Mesenchymal stem cell (in vitro differentiated cells and primary cell): Measurements from ENCODE around the gene WWP2.

ENCODE experiments used
- DNase-seq: peaks from one replicate; pipeline ENCODE4 v3.0.0-alpha.2; 2013
- H2AFZ ChIP-seq: one replicate; pipeline ENCODE4 v1.6.1; 2013; ENCODE audit warnings: low read depth, mild to moderate bottlenecking, control low read depth, inconsistent platforms, low read length, moderate library complexity
- H2AK5ac ChIP-seq: 2 replicates; pipeline ENCODE4 v1.6.1; 2013; ENCODE audit warnings: low read length, moderate library complexity, mild to moderate bottlenecking, inconsistent platforms; ENCODE audit not compliant: severe bottlenecking
- H2BK120ac ChIP-seq: one replicate; pipeline ENCODE4 v1.6.1; 2013; ENCODE audit warnings: low read depth, mild to moderate bottlenecking, inconsistent platforms, low read length, moderate library complexity
- H2BK12ac ChIP-seq, 2 experiments: one replicate each; pipeline ENCODE4 v1.6.1; 2013; ENCODE audit warnings: inconsistent platforms in 2 of 2, low read length in 2 of 2, mild to moderate bottlenecking in 2 of 2, moderate library complexity in 2 of 2, control low read depth in 1 of 2
- H2BK15ac ChIP-seq: one replicate; pipeline ENCODE4 v1.6.1; 2013; ENCODE audit warnings: mild to moderate bottlenecking, low read depth, inconsistent platforms; ENCODE audit not compliant: poor library complexity, severe bottlenecking
- H2BK5ac ChIP-seq: 2 replicates; pipeline ENCODE4 v1.6.1; 2013; ENCODE audit warnings: low read depth, mild to moderate bottlenecking, low read length, control low read depth, inconsistent platforms; ENCODE audit not compliant: poor library complexity, severe bottlenecking
- H3K14ac ChIP-seq, 2 experiments: one replicate each; pipeline ENCODE4 v1.6.1; 2013; ENCODE audit warnings: inconsistent platforms in 2 of 2, low read length in 2 of 2, control low read depth in 1 of 2, mild to moderate bottlenecking in 1 of 2, moderate library complexity in 1 of 2
- H3K18ac ChIP-seq, 2 experiments: one replicate each; pipeline ENCODE4 v1.6.1; 2013; ENCODE audit warnings: inconsistent platforms in 2 of 2, low read length in 2 of 2, control low read depth in 1 of 2, low read depth in 1 of 2, mild to moderate bottlenecking in 1 of 2
- H3K23ac ChIP-seq, 2 experiments: one replicate each; pipeline ENCODE4 v1.6.1; 2013; ENCODE audit warnings: inconsistent platforms in 2 of 2, low read length in 2 of 2, mild to moderate bottlenecking in 2 of 2, moderate library complexity in 2 of 2, control low read depth in 1 of 2
- H3K27ac ChIP-seq: 2 replicates; pipeline ENCODE4 v1.5.1; 2013; ENCODE audit warnings: mild to moderate bottlenecking, moderate library complexity, low read length, control low read depth, inconsistent platforms; ENCODE audit not compliant: poor library complexity, severe bottlenecking
- H3K27me3 ChIP-seq, 2 experiments: 2 replicates each; pipeline versions ENCODE4 v1.6.1 to v1.7.0; 2013; ENCODE audit warnings: low read length in 2 of 2, mild to moderate bottlenecking in 2 of 2, moderate library complexity in 2 of 2, control low read depth in 1 of 2, inconsistent platforms in 1 of 2; ENCODE audit not compliant: control insufficient read depth in 1 of 2, insufficient read depth in 1 of 2
- H3K36me3 ChIP-seq, 2 experiments: 2 replicates each; pipeline versions ENCODE4 v1.6.1 to v1.7.0; 2013; ENCODE audit warnings: low read length in 2 of 2, control low read depth in 1 of 2, inconsistent platforms in 1 of 2, low read depth in 1 of 2, mild to moderate bottlenecking in 1 of 2; ENCODE audit not compliant: insufficient read depth in 2 of 2, control insufficient read depth in 1 of 2
- H3K4ac ChIP-seq, 2 experiments: one replicate each; pipeline ENCODE4 v1.6.1; 2013; ENCODE audit warnings: inconsistent platforms in 2 of 2, low read length in 2 of 2, mild to moderate bottlenecking in 2 of 2, moderate library complexity in 2 of 2, control low read depth in 1 of 2, low read depth in 1 of 2
- H3K4me1 ChIP-seq: 2 replicates; pipeline ENCODE4 v1.6.1; 2013; ENCODE audit warnings: low read depth, low read length, control low read depth; ENCODE audit not compliant: control insufficient read depth, insufficient read depth
- H3K4me2 ChIP-seq: 2 replicates; pipeline ENCODE4 v1.6.1; 2013; ENCODE audit warnings: low read length, mild to moderate bottlenecking, inconsistent platforms; ENCODE audit not compliant: poor library complexity, severe bottlenecking
- H3K4me3 ChIP-seq, 2 experiments: 2 replicates each; pipeline versions ENCODE4 v1.5.1 to v1.7.0; 2013; ENCODE audit warnings: low read length in 2 of 2, mild to moderate bottlenecking in 2 of 2, control low read depth in 1 of 2, low read depth in 1 of 2; ENCODE audit not compliant: insufficient read depth in 1 of 2
- H3K79me1 ChIP-seq: replicated peaks from 2 replicates; pipeline ENCODE4 v1.6.1; 2013; ENCODE audit warnings: mild to moderate bottlenecking, control low read depth, low read length, inconsistent platforms; ENCODE audit not compliant: poor library complexity, severe bottlenecking
- H3K9ac ChIP-seq: 2 replicates; pipeline ENCODE4 v1.7.0; 2013; ENCODE audit warnings: mild to moderate bottlenecking, low read length, moderate library complexity
- H3K9me3 ChIP-seq: 2 replicates; pipeline ENCODE4 v1.7.0; 2013; ENCODE audit warnings: mild to moderate bottlenecking, low read length; ENCODE audit not compliant: control insufficient read depth
- H4K8ac ChIP-seq: one replicate; pipeline ENCODE4 v1.6.1; 2013; ENCODE audit warnings: inconsistent platforms, mild to moderate bottlenecking, low read length, moderate library complexity
- H4K91ac ChIP-seq: one replicate; pipeline ENCODE4 v1.6.1; 2013; ENCODE audit warnings: mild to moderate bottlenecking, low read length, inconsistent platforms
- WGBS: methylation state at CpG from one replicate; pipeline ENCODE4 v1.1.7; 2013; ENCODE audit warnings: mixed read lengths; 5-methylcytosine and 5-hydroxymethylcytosine counted together

WWP2 gene

DNA sequence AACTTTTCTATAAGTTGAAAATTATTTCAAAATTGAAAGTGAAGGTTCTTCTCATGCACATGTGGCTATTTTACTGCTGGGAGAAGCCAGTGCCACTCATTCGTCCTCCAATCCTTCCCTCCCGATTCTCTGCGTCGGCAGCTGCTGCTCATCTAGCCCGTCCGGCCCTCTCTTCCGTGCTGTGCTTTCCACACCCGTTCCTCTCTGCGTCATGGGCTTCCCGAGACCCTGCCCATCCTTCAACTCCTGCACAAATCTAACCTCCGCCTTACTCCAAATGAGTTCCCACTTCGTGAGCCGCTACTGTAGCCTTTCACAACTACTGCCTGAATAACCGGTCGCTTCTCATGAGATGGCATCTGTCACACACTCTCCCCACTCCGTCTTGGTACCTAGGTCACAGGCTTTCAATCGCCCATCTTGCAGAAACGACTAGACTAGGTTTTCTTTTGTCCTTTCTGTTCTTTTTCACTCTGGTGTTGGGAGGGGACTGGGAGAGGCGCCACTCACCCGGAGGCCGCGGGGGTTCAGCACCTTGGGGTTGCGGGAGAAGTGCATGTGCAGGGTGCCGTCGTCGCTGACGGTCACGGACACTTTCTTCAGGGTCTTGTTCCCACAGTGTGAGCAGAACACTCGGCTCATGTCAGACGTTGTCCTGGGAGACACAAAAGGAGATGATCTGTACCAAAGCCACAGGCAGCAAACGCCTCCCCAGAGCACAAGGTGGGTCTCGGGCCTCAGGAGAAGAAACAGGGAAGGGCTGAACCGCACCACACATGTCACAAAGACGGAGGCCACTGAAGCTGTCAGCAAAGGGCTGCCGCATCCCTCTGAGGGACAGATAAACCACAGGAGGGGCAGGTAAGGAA, 17.5 kb upstream of the WWP2 start:
- Histone ChIP-seq H3K9ac (no peak overlapping the region), H2AK5ac (no peak overlapping the region), H3K4me3 (no peak overlapping the region), H3K9me3 (no peaks in the 10 kb centered on the region), H4K8ac (no peak overlapping the region), H3K27me3 (no peaks in the 10 kb centered on the region), H3K18ac (no peak overlapping the region), H3K36me3 (peaks cover 71 to 91% of the 10 kb centered on the region in 2 experiments), H2BK120ac (no peak overlapping the region), H2BK12ac (no peak overlapping the region), H2AFZ (no peak overlapping the region), H3K79me1 (peaks cover 18% of the 10 kb centered on the region), H3K4ac (no peak overlapping the region), H2BK15ac (no peak overlapping the region), H2BK5ac (no peak overlapping the region), H3K4me2 (no peak overlapping the region), H3K14ac (no peak overlapping the region), H4K91ac (no peak overlapping the region), H3K4me1 (peaks cover 9% of the 10 kb centered on the region), H3K23ac (no peak overlapping the region), H3K27ac (no peak overlapping the region)
- WGBS: 97% methylated on average over 35 of the region's 35 CpGs
- no peak for DNase-seq

DNA sequence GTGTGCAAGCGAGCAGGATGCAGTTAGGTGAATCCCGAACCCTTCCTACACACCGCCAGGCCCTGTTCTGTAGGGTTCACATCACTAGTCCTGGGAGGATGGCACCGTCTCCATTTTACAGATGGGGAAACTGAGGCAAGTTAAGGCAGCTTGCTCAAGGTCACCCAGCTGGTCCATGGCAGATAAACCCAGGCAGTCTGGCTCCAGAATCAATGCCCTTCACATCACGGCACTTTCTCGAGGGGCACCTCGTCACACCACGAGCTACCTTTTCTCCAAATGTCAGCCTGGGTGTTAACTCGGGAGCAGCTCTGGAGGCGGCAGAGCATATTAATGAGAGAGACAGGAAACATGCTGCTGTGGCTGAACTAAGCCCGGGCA, 16.9 kb upstream of the WWP2 start:
- Histone ChIP-seq H3K27me3 (no peaks in the 10 kb centered on the region), H2BK12ac (no peak overlapping the region), H3K14ac (no peak overlapping the region), H3K36me3 (peaks cover 69 to 89% of the 10 kb centered on the region in 2 experiments), H2BK15ac (no peak overlapping the region), H3K9ac (no peak overlapping the region), H4K8ac (no peak overlapping the region), H3K4me3 (no peak overlapping the region), H2BK5ac (no peak overlapping the region), H2AK5ac (no peak overlapping the region), H3K27ac (no peak overlapping the region), H4K91ac (no peak overlapping the region), H3K4ac (no peak overlapping the region), H3K79me1 (peaks cover 18% of the 10 kb centered on the region), H3K4me1 (peaks cover 9% of the 10 kb centered on the region), H2AFZ (no peak overlapping the region), H3K18ac (no peak overlapping the region), H3K9me3 (no peaks in the 10 kb centered on the region), H2BK120ac (no peak overlapping the region), H3K4me2 (no peak overlapping the region), H3K23ac (no peak overlapping the region)
- DNase-seq: no peak
- WGBS: over 99% methylated on average over 11 of the region's 11 CpGs

DNA sequence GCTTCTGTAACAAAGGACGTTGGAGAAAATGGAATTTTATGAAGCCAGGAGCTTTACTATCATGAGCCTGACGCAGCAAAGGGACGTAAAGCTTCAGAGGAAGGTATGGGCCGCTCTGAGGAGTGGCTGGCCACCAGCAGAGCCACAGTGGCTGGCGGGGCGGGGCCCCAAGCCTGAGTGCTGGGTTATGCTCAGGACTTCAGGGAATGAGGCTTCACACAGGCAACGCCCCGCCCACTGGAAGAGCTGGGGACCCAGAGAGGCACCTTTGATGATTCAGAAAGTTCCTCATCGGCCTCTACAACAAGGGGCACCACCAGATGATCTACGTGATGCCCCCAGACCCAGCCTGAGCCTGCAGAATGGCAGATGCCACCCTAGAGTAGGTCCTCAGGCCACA, 16.2 kb upstream of the WWP2 start:
- no peak overlapping the region for H3K4me3 ChIP-seq
- H3K27me3 ChIP-seq: no peaks in the 10 kb centered on the region
- H2BK15ac ChIP-seq: no peak overlapping the region
- H3K9ac ChIP-seq: no peak overlapping the region
- no peak overlapping the region for H2BK5ac ChIP-seq
- H3K23ac ChIP-seq: no peak overlapping the region
- no peak overlapping the region for H2BK12ac ChIP-seq
- H3K9me3 ChIP-seq: no peaks in the 10 kb centered on the region
- WGBS: 86% methylated on average over 10 of the region's 10 CpGs
- no peak overlapping the region for H4K8ac ChIP-seq
- H2BK120ac ChIP-seq: no peak overlapping the region
- H3K36me3 ChIP-seq: peaks cover 68 to 92% of the 10 kb centered on the region in 2 experiments
- no peak overlapping the region for H3K4me2 ChIP-seq
- DNase-seq: no peak
- H3K79me1 ChIP-seq: peaks cover 17% of the 10 kb centered on the region
- no peak overlapping the region for H3K18ac ChIP-seq
- no peak overlapping the region for H3K14ac ChIP-seq
- H2AFZ ChIP-seq: no peak overlapping the region
- no peak overlapping the region for H3K27ac ChIP-seq
- H2AK5ac ChIP-seq: no peak overlapping the region
- no peak overlapping the region for H4K91ac ChIP-seq
- peaks cover 9% of the 10 kb centered on the region for H3K4me1 ChIP-seq
- H3K4ac ChIP-seq: no peak overlapping the region

DNA sequence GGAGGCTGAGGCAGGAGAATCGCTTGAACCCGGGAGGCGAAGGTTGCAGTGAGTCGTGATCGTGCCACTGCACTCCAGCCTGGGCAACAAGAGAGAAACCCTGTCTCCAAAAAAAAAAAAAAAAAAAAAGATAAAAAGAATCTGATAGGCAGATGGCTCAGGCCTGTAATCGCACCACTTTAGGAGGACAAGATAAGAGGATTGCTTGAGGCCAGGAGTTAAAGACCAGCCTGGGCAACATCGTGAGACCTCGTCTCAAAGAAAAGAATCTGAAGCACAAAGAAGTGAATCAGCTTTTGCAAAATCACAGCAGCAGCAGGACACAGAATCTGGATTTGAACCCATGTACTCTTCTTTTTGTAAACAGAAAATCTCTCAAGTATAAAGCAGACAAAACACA, 15.0 kb upstream of the WWP2 start:
- Histone ChIP-seq H2AFZ (no peak overlapping the region), H3K79me1 (peaks cover 21% of the 10 kb centered on the region), H2BK12ac (no peak overlapping the region)

More for the DNA sequence above, 15.0 kb upstream of the WWP2 start:
- H3K18ac ChIP-seq: no peak overlapping the region
- H2AK5ac ChIP-seq: no peak overlapping the region
- H3K4me1 ChIP-seq: peaks cover 5% of the 10 kb centered on the region
- no peak overlapping the region for H3K23ac ChIP-seq
- H3K4ac ChIP-seq: no peak overlapping the region
- no peaks in the 10 kb centered on the region for H3K9me3 ChIP-seq
- no peak overlapping the region for H3K4me3 ChIP-seq
- no peaks in the 10 kb centered on the region for H3K27me3 ChIP-seq
- H2BK5ac ChIP-seq: no peak overlapping the region
- no peak overlapping the region for H3K27ac ChIP-seq
- H3K9ac ChIP-seq: no peak overlapping the region
- no peak overlapping the region for H3K4me2 ChIP-seq
- H2BK15ac ChIP-seq: no peak overlapping the region
- peaks cover 71 to 93% of the 10 kb centered on the region in 2 experiments for H3K36me3 ChIP-seq
- H4K91ac ChIP-seq: no peak overlapping the region
- DNase-seq: no peak
- H3K14ac ChIP-seq: no peak overlapping the region
- 91% methylated on average over 5 of the region's 8 CpGs for WGBS
- H4K8ac ChIP-seq: no peak overlapping the region
- no peak overlapping the region for H2BK120ac ChIP-seq
